Neural progenitor cell (in vitro differentiated cells): ENCODE measurements around the gene ST3GAL2. TPM values are rescaled to one million over a fixed set of nuclear protein-coding genes. Genes with fewer than 3 reads are reported as not detected.
A peak's percentile ranks its signal among the peaks of the same experiment; 100 is the strongest.

Source experiments
- DNase-seq: peaks from one replicate; pipeline ENCODE4 v3.0.0-alpha.2; 2016; ENCODE audit warnings: low spot score
- H2AFZ ChIP-seq: fragments of 200-600 bp; sonication (generic); replicated peaks from 2 replicates; pipeline ENCODE4 v1.6.1; 2016; ENCODE audit warnings: antibody characterized with exemption
- H3F3A ChIP-seq: fragments of 200-600 bp; sonication (generic); 2 replicates; pipeline ENCODE4 v1.6.1; 2016; ENCODE audit warnings: antibody characterized with exemption, low read depth
- H3K27ac ChIP-seq: fragments of 200-600 bp; sonication (generic); 2 replicates; pipeline ENCODE4 v1.5.1; 2016; ENCODE audit warnings: mild to moderate bottlenecking
- H3K27me3 ChIP-seq: fragments of 200-600 bp; sonication (generic); 2 replicates; pipeline ENCODE4 v1.6.1; 2016; ENCODE audit warnings: mild to moderate bottlenecking, moderate library complexity
- H3K36me3 ChIP-seq: fragments of 200-600 bp; sonication (generic); 2 replicates; pipeline ENCODE4 v1.5.1; 2016
- H3K4me1 ChIP-seq: fragments of 200-600 bp; sonication (generic); 2 replicates; pipeline ENCODE4 v1.6.1; 2016; ENCODE audit warnings: mixed run types
- H3K4me2 ChIP-seq: fragments of 200-600 bp; sonication (generic); 2 replicates; pipeline ENCODE4 v1.6.1; 2016
- H3K4me3 ChIP-seq: fragments of 200-600 bp; sonication (generic); 2 replicates; pipeline ENCODE4 v1.5.1; 2016
- H3K79me2 ChIP-seq: fragments of 200-600 bp; sonication (generic); 2 replicates; pipeline ENCODE4 v1.6.1; 2016; ENCODE audit warnings: low read depth
- H3K9ac ChIP-seq: fragments of 200-600 bp; sonication (generic); 2 replicates; pipeline ENCODE4 v1.6.1; 2016
- H3K9me3 ChIP-seq: fragments of 200-600 bp; sonication (generic); 2 replicates; pipeline ENCODE4 v1.5.1; 2016; ENCODE audit warnings: low read depth
- H4K20me1 ChIP-seq: fragments of 200-600 bp; sonication (generic); 2 replicates; pipeline ENCODE4 v1.6.1; 2016; ENCODE audit warnings: low read depth
- H3K27ac Mint-ChIP-seq: 3 replicates; pipeline ENCODE4 v1.8.0; 2021; ENCODE audit warnings: mixed read lengths
- H3K27me3 Mint-ChIP-seq: 2 replicates; pipeline ENCODE4 v1.8.0; 2022; ENCODE audit warnings: low read depth, mild to moderate bottlenecking, inconsistent platforms, moderate library complexity, mixed read lengths; ENCODE audit not compliant: insufficient read depth
- H3K36me3 Mint-ChIP-seq: 3 replicates; pipeline ENCODE4 v1.8.0; 2021; ENCODE audit warnings: mixed read lengths
- H3K4me1 Mint-ChIP-seq: 3 replicates; pipeline ENCODE4 v1.8.0; 2021; ENCODE audit warnings: mixed read lengths
- H3K4me3 Mint-ChIP-seq: 3 replicates; pipeline ENCODE4 v1.8.0; 2021; ENCODE audit warnings: mild to moderate bottlenecking, moderate library complexity, mixed read lengths
- H3K9me3 Mint-ChIP-seq: 3 replicates; pipeline ENCODE4 v1.8.0; 2020; ENCODE audit warnings: mixed read lengths
- EZH2 ChIP-seq: fragments of 200-600 bp; sonication (generic); IDR thresholded peaks from 2 replicates; pipeline ENCODE4 v1.6.1; 2017; ENCODE audit warnings: antibody characterized with exemption, mild to moderate bottlenecking, moderate library complexity
- EZH2phosphoT487 ChIP-seq: fragments of 200-600 bp; sonication (generic); IDR thresholded peaks from 2 replicates; pipeline ENCODE4 v1.6.1; 2017; ENCODE audit warnings: antibody characterized with exemption
- total RNA-seq: library from RNA; depleted of rRNA; stranded (reverse); fragments of >200 nt; gene quantifications from 2 replicates; pipeline ENCODE4 v1.2.3, GENCODE V29; 2015; ENCODE audit warnings: low replicate concordance
- TF ChIP-seq, protein P1 (sequence below): fragments of 200-600 bp; sonication (generic); IDR thresholded peaks from 2 replicates; pipeline ENCODE4 v1.5.1; 2017; ENCODE audit warnings: antibody characterized with exemption, mild to moderate bottlenecking

Gene ST3GAL2
- total RNA-seq, 1 donor from 2014 or later = 11.6 TPM

GRCh38 chr16:70437582-70438557 lies 1.0 kb downstream of the ST3GAL2 start:
- H3K9ac ChIP-seq = peak overlapping the region; percentile 61
- Mint-ChIP-seq H3K27me3 (peaks cover 11% of the 10 kb centered on the region), H3K4me1 (peaks cover 45% of the 10 kb centered on the region), H3K9me3 (no peaks in the 10 kb centered on the region), H3K36me3 (peaks cover 7% of the 10 kb centered on the region), H3K27ac (peak overlapping the region; percentile 89), H3K4me3 (peak overlapping the region; percentile 95)
- peaks cover 57% of the 10 kb centered on the region for H3K79me2 ChIP-seq
- H2AFZ ChIP-seq = no peak overlapping the region
- peaks cover 27% of the 10 kb centered on the region for H4K20me1 ChIP-seq
- TF ChIP-seq, protein P1, sequence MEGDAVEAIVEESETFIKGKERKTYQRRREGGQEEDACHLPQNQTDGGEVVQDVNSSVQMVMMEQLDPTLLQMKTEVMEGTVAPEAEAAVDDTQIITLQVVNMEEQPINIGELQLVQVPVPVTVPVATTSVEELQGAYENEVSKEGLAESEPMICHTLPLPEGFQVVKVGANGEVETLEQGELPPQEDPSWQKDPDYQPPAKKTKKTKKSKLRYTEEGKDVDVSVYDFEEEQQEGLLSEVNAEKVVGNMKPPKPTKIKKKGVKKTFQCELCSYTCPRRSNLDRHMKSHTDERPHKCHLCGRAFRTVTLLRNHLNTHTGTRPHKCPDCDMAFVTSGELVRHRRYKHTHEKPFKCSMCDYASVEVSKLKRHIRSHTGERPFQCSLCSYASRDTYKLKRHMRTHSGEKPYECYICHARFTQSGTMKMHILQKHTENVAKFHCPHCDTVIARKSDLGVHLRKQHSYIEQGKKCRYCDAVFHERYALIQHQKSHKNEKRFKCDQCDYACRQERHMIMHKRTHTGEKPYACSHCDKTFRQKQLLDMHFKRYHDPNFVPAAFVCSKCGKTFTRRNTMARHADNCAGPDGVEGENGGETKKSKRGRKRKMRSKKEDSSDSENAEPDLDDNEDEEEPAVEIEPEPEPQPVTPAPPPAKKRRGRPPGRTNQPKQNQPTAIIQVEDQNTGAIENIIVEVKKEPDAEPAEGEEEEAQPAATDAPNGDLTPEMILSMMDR = no peak
- TF ChIP-seq EZH2 (no peak), EZH2phosphoT487 (no peak)
- H3K4me2 ChIP-seq = peak overlapping the region; percentile 98
- DNase-seq = peak; percentile 48
- no peaks in the 10 kb centered on the region for H3K9me3 ChIP-seq
- H3F3A ChIP-seq = peaks cover 18% of the 10 kb centered on the region
- H3K36me3 ChIP-seq = no peaks in the 10 kb centered on the region
- peaks cover 27% of the 10 kb centered on the region for H3K4me1 ChIP-seq
- no peak overlapping the region for H3K27ac ChIP-seq
- H3K27me3 ChIP-seq = no peaks in the 10 kb centered on the region
- H3K4me3 ChIP-seq = peak overlapping the region; percentile 79

- peaks cover 27% of the 10 kb centered on the region for H3K4me1 ChIP-seq
- no peak for TF ChIP-seq EZH2
- TF ChIP-seq, protein P1 = no peak
- no peak for TF ChIP-seq EZH2phosphoT487
- H3K9ac ChIP-seq = no peak overlapping the region
- peaks cover 18% of the 10 kb centered on the region for H3F3A ChIP-seq
- H3K9me3 Mint-ChIP-seq = no peaks in the 10 kb centered on the region
- no peak overlapping the region for H2AFZ ChIP-seq
- DNase-seq = peak; percentile 60
- peak overlapping the region; percentile 95 for H3K4me3 Mint-ChIP-seq
- no peak overlapping the region for H3K27ac ChIP-seq
- H4K20me1 ChIP-seq = peaks cover 32% of the 10 kb centered on the region
- no peaks in the 10 kb centered on the region for H3K27me3 ChIP-seq
- H3K36me3 ChIP-seq = no peaks in the 10 kb centered on the region
- H3K27ac Mint-ChIP-seq = peak overlapping the region; percentile 89
- no peaks in the 10 kb centered on the region for H3K9me3 ChIP-seq
- H3K4me3 ChIP-seq = peak overlapping the region; percentile 79
- H3K79me2 ChIP-seq = peaks cover 64% of the 10 kb centered on the region
- H3K27me3 Mint-ChIP-seq = peaks cover 11% of the 10 kb centered on the region
- H3K4me2 ChIP-seq = peak overlapping the region; percentile 98
- H3K36me3 Mint-ChIP-seq = peaks cover 7% of the 10 kb centered on the region
- peaks cover 52% of the 10 kb centered on the region for H3K4me1 Mint-ChIP-seq
Observed at GRCh38 chr16:70437017-70437581, 1.8 kb downstream of the ST3GAL2 start.

- H3K4me1 ChIP-seq = peaks cover 35% of the 10 kb centered on the region
- peak overlapping the region; percentile 33 for H3K27ac Mint-ChIP-seq
- TF ChIP-seq, protein P1 = no peak
- TF ChIP-seq EZH2phosphoT487 = no peak
- no peak for TF ChIP-seq EZH2
Observed at GRCh38 chr16:70434484-70435260, 4.2 kb downstream of the ST3GAL2 start.

More at GRCh38 chr16:70434484-70435260, 4.2 kb downstream of the ST3GAL2 start:
- no peak overlapping the region for H3K4me3 ChIP-seq
- H3K79me2 ChIP-seq = peaks cover 89% of the 10 kb centered on the region
- Mint-ChIP-seq H3K9me3 (no peaks in the 10 kb centered on the region), H3K27me3 (peaks cover 3% of the 10 kb centered on the region), H3K4me3 (no peak overlapping the region), H3K36me3 (peaks cover 7% of the 10 kb centered on the region), H3K4me1 (peaks cover 66% of the 10 kb centered on the region)
- no peaks in the 10 kb centered on the region for H3K36me3 ChIP-seq
- no peak overlapping the region for H3K27ac ChIP-seq
- no peak overlapping the region for H2AFZ ChIP-seq
- no peak overlapping the region for H3K9ac ChIP-seq
- no peak for DNase-seq
- H3K27me3 ChIP-seq = no peaks in the 10 kb centered on the region
- no peak overlapping the region for H3K4me2 ChIP-seq
- peaks cover 32% of the 10 kb centered on the region for H4K20me1 ChIP-seq
- H3F3A ChIP-seq = peaks cover 30% of the 10 kb centered on the region
- no peaks in the 10 kb centered on the region for H3K9me3 ChIP-seq
